ENCODE data around the gene ZBED2. TPM values are rescaled to one million over a fixed set of nuclear protein-coding genes. Genes with fewer than 3 reads are reported as not detected.

Gene ZBED2
- total RNA-seq, 2 donors from 2014 or later: 0.52 TPM; not detected in 1

- intact Hi-C loops (cut with DNase I): no loop called here
- no peak for DNase-seq
- Histone ChIP-seq H3K27me3 (no peaks in the 10 kb centered on the region), H3K9me3 (no peaks in the 10 kb centered on the region), H3K4me3 (no peak overlapping the region), H3K4me1 (no peaks in the 10 kb centered on the region), H3K9ac (ENCODE audit: low read depth in 2 of 2, low read length in 2 of 2) (no peak overlapping the region), H3K36me3 (no peaks in the 10 kb centered on the region), H3K27ac (no peak overlapping the region)
- no peak for TF ChIP-seq CTCF (IDR thresholded peaks at IDR 0.05)
Measured at GRCh38 chr3:111617406-111617805, 22.3 kb upstream of the ZBED2 start.

DNA sequence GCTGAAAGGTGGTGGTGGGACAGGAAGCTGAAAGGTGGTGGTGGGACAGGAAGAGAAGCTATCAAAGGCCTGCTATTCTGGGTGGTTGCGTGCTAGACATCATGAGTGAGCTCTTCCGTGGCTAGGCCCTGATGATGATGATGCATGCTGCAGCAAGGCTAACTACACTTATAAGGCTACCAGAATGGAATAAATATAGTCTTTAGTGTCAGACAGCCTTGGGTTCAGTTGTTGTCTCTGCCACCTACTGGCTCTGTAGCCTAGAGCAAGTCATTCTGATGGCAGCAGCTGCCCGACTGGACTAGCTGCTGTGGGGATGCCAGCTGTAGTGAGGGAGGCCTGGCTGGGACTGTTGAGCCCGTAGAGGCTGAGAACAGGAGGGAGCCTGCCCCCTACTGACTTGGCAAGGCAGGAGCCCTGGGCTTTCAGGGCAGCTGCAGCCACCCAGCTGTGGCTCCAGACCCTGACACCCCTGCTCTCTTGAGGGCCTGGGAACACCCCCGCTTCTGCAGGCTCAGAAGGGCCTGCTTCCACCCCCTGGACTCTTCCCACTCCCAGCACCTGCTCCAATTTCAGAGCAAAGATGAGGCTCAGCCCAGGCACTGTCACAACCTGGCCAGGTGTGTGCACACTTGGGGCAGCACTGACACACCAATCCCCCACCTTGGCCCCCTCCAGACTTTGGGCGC lies 21.4 kb upstream of the ZBED2 start:
- intact Hi-C loops (cut with DNase I): no loop called here
- H3K4me3 ChIP-seq: no peak overlapping the region
- H3K27ac ChIP-seq: no peak overlapping the region
- no peaks in the 10 kb centered on the region for H3K27me3 ChIP-seq
- H3K4me1 ChIP-seq: no peaks in the 10 kb centered on the region
- no peaks in the 10 kb centered on the region for H3K36me3 ChIP-seq
- DNase-seq: no peak
- H3K9ac ChIP-seq (ENCODE audit: low read depth in 2 of 2, low read length in 2 of 2): no peak overlapping the region
- TF ChIP-seq CTCF (IDR thresholded peaks at IDR 0.05): no peak
- H3K9me3 ChIP-seq: no peaks in the 10 kb centered on the region

DNA sequence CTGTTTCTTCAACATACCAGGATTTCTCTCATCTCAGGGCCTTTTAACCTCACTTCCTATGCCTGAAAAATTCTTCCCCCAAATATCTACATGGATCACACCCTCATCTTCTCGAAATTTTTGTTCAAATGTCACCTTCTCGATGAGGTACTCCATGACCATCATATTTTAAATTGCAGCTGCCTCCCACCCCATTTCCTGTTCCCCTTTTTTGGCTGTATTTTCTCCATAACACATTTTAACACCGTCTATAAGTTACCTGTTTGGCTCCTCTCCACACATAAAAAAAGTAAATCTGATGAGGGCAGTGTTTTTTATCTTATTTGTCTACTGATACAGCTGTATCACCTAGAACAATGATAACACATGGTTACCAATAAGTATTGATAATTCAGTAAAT lies 20.7 kb upstream of the ZBED2 start:
- no peaks in the 10 kb centered on the region for H3K36me3 ChIP-seq
- H3K27ac ChIP-seq: no peak overlapping the region
- no peak overlapping the region for H3K9ac ChIP-seq (ENCODE audit: low read depth in 2 of 2, low read length in 2 of 2)
- no peak for TF ChIP-seq CTCF (IDR thresholded peaks at IDR 0.05)
- intact Hi-C loops (cut with DNase I): no loop called here
- no peaks in the 10 kb centered on the region for H3K4me1 ChIP-seq
- DNase-seq: no peak
- no peaks in the 10 kb centered on the region for H3K27me3 ChIP-seq
- H3K4me3 ChIP-seq: no peak overlapping the region
- H3K9me3 ChIP-seq: no peaks in the 10 kb centered on the region

- intact Hi-C loops (cut with DNase I): no loop called here
- H3K27me3 ChIP-seq: no peaks in the 10 kb centered on the region
- DNase-seq: no peak
- H3K27ac ChIP-seq: no peak overlapping the region
- H3K36me3 ChIP-seq: no peaks in the 10 kb centered on the region
- TF ChIP-seq CTCF (IDR thresholded peaks at IDR 0.05): no peak
- H3K9me3 ChIP-seq: no peaks in the 10 kb centered on the region
- H3K4me3 ChIP-seq: no peak overlapping the region
- no peaks in the 10 kb centered on the region for H3K4me1 ChIP-seq
- no peak overlapping the region for H3K9ac ChIP-seq (ENCODE audit: low read depth in 2 of 2, low read length in 2 of 2)
Measured at GRCh38 chr3:111613294-111613693, 18.1 kb upstream of the ZBED2 start.

DNA sequence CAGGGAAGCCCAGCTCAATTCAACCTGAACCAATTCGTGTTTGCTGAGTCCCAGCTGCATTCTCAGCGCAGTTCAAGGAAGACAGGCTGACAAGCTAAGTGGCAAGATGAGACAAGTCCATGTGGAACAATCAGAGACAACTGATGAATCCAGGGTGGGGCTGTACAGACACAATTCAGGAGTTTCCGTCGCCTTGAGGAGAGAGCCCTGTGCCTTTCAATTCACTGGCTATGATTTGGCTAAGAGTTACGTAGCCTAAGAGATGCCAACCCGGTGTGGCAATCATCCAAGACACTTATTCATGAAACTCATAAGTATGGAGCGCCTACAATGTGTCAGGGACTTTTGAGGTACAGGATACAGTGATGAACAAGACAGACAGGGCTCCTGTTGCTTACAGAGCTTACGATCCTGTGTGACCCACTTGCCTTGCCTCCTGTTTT lies 15.5 kb upstream of the ZBED2 start:
- DNase-seq: no peak

More for the DNA sequence above, 15.5 kb upstream of the ZBED2 start:
- no peak for TF ChIP-seq CTCF (IDR thresholded peaks at IDR 0.05)
- intact Hi-C loops (cut with DNase I): no loop called here
- Histone ChIP-seq H3K4me1 (no peaks in the 10 kb centered on the region), H3K36me3 (no peaks in the 10 kb centered on the region), H3K9ac (ENCODE audit: low read depth in 2 of 2, low read length in 2 of 2) (no peak overlapping the region), H3K27ac (no peak overlapping the region), H3K27me3 (no peaks in the 10 kb centered on the region), H3K4me3 (no peak overlapping the region), H3K9me3 (no peaks in the 10 kb centered on the region)
